Body of pancreas (tissue), 4 donors: Measurements from ENCODE around the gene TMEM92. TPM values are rescaled to one million over a fixed set of nuclear protein-coding genes. Genes with fewer than 3 reads are reported as not detected.

Experiments
- ATAC-seq: fragments of 150-250 bp; one replicate; pipeline ENCODE4 v1.9.1; 2016
- DNase-seq, 4 donors: peaks; one replicate each; pipeline ENCODE4 v3.0.0-alpha.2; 2019
- H3K27ac ChIP-seq, 4 donors: fragments of 200-600 bp; sonication (generic); 1 replicate in 3 of 4; 2 replicates in 1 of 4; pipeline versions ENCODE4 v1.5.1 to v1.6.1; 2016 to 2019; ENCODE audit warnings: mild to moderate bottlenecking in 1 of 4, mixed read lengths in 1 of 4, moderate library complexity in 1 of 4
- H3K27me3 ChIP-seq, 2 donors: fragments of 200-600 bp; sonication (generic); one replicate each; pipeline ENCODE4 v1.6.0; 2016; ENCODE audit warnings: mild to moderate bottlenecking in 1 of 2
- H3K36me3 ChIP-seq, 2 donors: fragments of 200-600 bp; sonication (generic); replicated peaks in 1 of 2; 2 replicates each; pipeline ENCODE4 v1.5.1; 2016; ENCODE audit warnings: low read depth in 2 of 2; ENCODE audit not compliant: insufficient read depth in 1 of 2
- H3K4me1 ChIP-seq: fragments of 200-600 bp; sonication (generic); one replicate; pipeline ENCODE4 v1.6.0; 2016
- H3K4me3 ChIP-seq, 2 donors: fragments of 200-600 bp; sonication (generic); 1 replicate in 1 of 2; 2 replicates in 1 of 2; pipeline ENCODE4 v1.5.1; 2016 to 2019
- H3K9me3 ChIP-seq, 3 donors: fragments of 200-600 bp; sonication (generic); 1 replicate in 2 of 3; 2 replicates in 1 of 3; pipeline ENCODE4 v1.5.1; 2016
- CTCF ChIP-seq, 7 experiments: fragments of 450-650 bp in 4 of 7; fragments of 200-600 bp in 3 of 7; sonication (generic) in 3 of 7; IDR thresholded peaks; one replicate each; pipeline ENCODE4 v1.5.1; 2016 to 2019; ENCODE audit warnings: antibody characterized with exemption in 7 of 7
- POLR2A ChIP-seq, 3 donors: fragments of 450-650 bp; IDR thresholded peaks; one replicate each; pipeline ENCODE4 v1.6.1; 2016; ENCODE audit warnings: antibody characterized with exemption in 3 of 3, mild to moderate bottlenecking in 2 of 3
- WGBS, 2 donors: methylation state at CpG; one replicate each; pipeline ENCODE4 v1.1.5; 2017; 5-methylcytosine and 5-hydroxymethylcytosine counted together
- intact Hi-C: fragments of 100-400 bp; cut with DNase I; formaldehyde crosslinking; loops from one replicate; pipeline ENCODE4 v1.15.1; 2023
- total RNA-seq, 2 donors: library from RNA; depleted of rRNA; stranded (reverse); fragments of >200 nt; gene quantifications; one replicate each; pipeline ENCODE4 v1.1.0, GENCODE V29; 2016

Gene TMEM92
- total RNA-seq, 2 donors from 2014 or later = not detected

DNA sequence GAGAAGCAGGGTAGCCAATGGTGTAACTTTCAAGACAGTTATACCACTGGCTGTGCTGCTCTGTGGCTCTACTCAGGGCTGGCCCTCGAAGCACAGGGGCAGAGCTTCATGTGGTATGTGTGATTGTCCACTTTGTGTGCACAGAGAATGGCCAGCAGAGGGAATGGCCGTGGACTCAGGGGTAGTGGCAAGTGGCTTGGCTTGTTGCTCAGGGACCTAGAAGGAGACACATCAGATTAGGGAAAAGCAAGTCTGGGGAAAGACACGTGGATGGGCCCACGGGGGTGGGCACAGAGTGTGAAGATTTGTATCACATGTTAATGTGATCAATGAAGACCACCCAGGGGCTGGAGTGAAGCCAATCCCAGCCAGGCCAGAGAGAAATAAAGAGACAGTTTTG is 51.6 kb downstream of the TMEM92 start:
- 34 to 38% methylated on average over 3 to 4 of the region's 4 CpGs for WGBS, 2 donors
- Histone ChIP-seq H3K4me1 (no peaks in the 10 kb centered on the region), H3K27ac (no peak overlapping the region), H3K27me3 (no peaks in the 10 kb centered on the region), H3K4me3 (no peak overlapping the region), H3K9me3 (no peaks in the 10 kb centered on the region), H3K36me3 (no peaks in the 10 kb centered on the region)
- TF ChIP-seq POLR2A (IDR thresholded peaks at IDR 0.05) = no peak
- TF ChIP-seq CTCF (IDR thresholded peaks at IDR 0.05) = no peak
- intact Hi-C loops = no loop called here
- DNase-seq = no peak
- ATAC-seq = no peak

DNA sequence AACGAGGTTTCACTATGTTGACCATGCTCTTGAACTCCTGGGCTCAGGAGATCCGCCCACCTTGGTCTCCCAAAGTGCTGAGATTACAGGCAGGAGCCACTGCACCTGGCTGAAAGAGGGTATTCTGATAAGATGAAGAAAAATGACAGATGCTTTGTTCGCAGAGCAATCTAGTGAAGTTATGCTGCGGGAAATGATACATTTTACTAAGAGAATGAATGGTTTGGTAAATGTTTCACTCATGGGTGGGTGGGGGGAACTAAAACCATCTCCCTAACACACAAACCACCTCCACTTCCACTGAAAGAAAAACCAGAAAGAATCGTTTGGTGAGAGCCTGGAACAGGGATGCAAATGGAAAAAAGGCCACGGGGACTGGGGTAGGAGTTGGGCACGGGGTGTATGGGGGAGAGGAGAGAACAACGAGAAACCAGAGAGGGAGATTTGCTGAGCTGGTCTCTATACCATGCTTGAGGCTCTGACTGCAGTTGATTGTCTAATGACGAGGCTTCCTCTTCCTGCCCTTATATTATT is 52.6 kb downstream of the TMEM92 start:
- Histone ChIP-seq H3K27me3 (no peaks in the 10 kb centered on the region), H3K4me3 (no peak overlapping the region), H3K9me3 (no peaks in the 10 kb centered on the region), H3K27ac (no peak overlapping the region), H3K4me1 (no peaks in the 10 kb centered on the region), H3K36me3 (no peaks in the 10 kb centered on the region)
- TF ChIP-seq POLR2A (IDR thresholded peaks at IDR 0.05) = no peak
- TF ChIP-seq CTCF (IDR thresholded peaks at IDR 0.05) = no peak
- 38 to 44% methylated on average over 9 of the region's 9 CpGs for WGBS, 2 donors
- ATAC-seq (no peak), DNase-seq (no peak)
- intact Hi-C loops = no loop called here

DNA sequence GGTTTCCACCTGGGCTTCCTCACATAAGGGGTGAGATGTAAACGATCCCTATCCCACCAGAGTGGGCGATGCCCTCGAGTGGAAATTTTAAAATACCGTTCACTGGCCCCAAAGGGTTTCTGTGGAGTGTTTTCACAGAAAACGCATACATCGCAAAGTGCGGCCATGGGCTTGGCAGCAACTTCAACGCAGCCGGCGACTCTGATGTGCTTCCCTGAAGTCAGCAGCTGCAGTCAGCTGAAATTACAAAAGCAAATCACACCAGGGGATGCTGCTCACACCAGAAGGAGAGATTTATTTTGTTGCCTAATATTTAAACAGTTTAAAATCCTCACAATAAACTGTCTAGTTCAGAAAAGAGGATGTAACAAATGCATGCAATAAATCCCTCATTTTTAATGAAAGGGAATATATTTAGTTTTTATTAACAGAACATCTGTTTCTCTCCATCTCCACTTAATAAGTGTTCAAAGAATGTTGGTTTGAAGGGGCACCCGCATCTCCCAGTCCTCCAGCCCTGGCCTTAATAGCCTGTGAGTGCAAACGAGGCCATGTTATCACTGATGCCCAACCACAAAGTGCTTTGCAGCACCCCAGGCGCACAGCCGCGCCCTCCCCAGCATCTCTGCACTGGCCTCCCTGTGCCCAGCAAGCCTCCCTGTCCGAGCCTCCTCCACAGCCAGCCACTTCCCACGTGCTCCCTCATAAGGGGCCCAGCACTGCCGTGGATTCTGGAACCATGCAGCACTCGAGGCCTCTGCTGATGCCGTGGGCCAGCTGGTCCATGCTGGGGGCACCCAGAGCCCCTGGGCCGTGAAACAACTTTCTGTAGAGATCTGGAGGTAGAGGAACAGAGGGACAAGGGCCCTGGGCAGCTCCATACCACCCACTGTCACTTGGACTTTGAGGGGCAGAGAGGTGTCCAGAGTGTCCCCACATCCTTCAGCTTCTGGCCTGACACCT is 54.4 kb downstream of the TMEM92 start:
- Histone ChIP-seq H3K27me3 (no peaks in the 10 kb centered on the region), H3K36me3 (no peaks in the 10 kb centered on the region), H3K9me3 (no peaks in the 10 kb centered on the region), H3K4me3 (no peak overlapping the region), H3K4me1 (no peaks in the 10 kb centered on the region), H3K27ac (no peak overlapping the region)
- ATAC-seq (no peak), DNase-seq (no peak)
- no peak for TF ChIP-seq POLR2A (IDR thresholded peaks at IDR 0.05)
- no peak for TF ChIP-seq CTCF (IDR thresholded peaks at IDR 0.05)
- WGBS, 2 donors = 74 to 79% methylated on average over 18 to 21 of the region's 21 CpGs
- intact Hi-C loops = no loop called here

DNA sequence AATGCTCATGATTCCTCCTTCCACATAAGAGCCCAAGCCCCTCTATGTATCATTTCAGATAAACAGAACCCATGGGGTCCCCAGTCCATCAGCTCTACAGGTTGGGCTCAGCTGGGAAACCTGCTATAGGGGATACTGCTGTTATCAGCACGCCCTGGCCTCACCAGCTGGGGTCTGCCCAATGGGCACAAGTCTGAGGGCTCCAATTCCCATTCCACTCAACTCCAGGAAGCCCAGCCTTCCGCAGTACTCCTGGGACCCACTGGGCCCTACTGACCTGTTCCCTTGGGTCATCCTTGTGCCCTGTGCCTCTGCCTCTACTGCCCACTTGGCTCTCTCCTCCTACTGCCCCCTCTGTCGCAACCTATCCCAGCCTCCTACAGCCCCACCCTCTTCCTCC is 55.5 kb downstream of the TMEM92 start:
- intact Hi-C loops = no loop called here
- Histone ChIP-seq H3K36me3 (no peaks in the 10 kb centered on the region), H3K4me3 (no peak overlapping the region), H3K27ac (no peak overlapping the region), H3K27me3 (no peaks in the 10 kb centered on the region), H3K9me3 (no peaks in the 10 kb centered on the region), H3K4me1 (no peaks in the 10 kb centered on the region)
- WGBS, 2 donors = 69 to 87% methylated on average over 3 of the region's 3 CpGs
- DNase-seq (no peak), ATAC-seq (no peak)
- TF ChIP-seq POLR2A (IDR thresholded peaks at IDR 0.05) (no peak), CTCF (IDR thresholded peaks at IDR 0.05) (no peak)
